Bronchial epithelial cell (primary cell): ENCODE results near the gene TENM4. TPM values are rescaled to one million over a fixed set of nuclear protein-coding genes. Genes with fewer than 3 reads are reported as not detected.

ENCODE experiments used
- DNase-seq: peaks from one replicate; pipeline ENCODE4 v3.0.0-alpha.2; 2010; ENCODE audit warnings: low read depth
- FAIRE-seq: peaks from 2 replicates; lab custom pipeline; 2011; peaks lifted over from hg19 to GRCh38; lab: Jason Lieb, UNC
- H3K27me3 ChIP-seq: 2 replicates; pipeline ENCODE4 v1.5.1; 2011; ENCODE audit warnings: low read length; ENCODE audit not compliant: control insufficient read depth, insufficient read depth
- H3K36me3 ChIP-seq: 2 replicates; pipeline ENCODE4 v1.5.1; 2011; ENCODE audit warnings: low read length; ENCODE audit not compliant: control insufficient read depth, insufficient read depth
- H3K4me3 ChIP-seq: 2 replicates; pipeline ENCODE4 v1.5.1; 2011; ENCODE audit warnings: mild to moderate bottlenecking, low read depth, low read length, control low read depth
- CTCF ChIP-seq: IDR thresholded peaks from 2 replicates; pipeline ENCODE4 v1.5.1; 2011; ENCODE audit warnings: mild to moderate bottlenecking, moderate library complexity, low read length, control low read depth, inconsistent platforms; ENCODE audit not compliant: insufficient read depth, severe bottlenecking
- total RNA-seq: library from RNA; depleted of rRNA; stranded (reverse); fragments of >200 nt; gene quantifications from 2 replicates; pipeline ENCODE4 v1.2.1, GENCODE V29; 2014

Gene TENM4
- total RNA-seq, 1 donor from 2014 or later, result 6.1 TPM

DNA sequence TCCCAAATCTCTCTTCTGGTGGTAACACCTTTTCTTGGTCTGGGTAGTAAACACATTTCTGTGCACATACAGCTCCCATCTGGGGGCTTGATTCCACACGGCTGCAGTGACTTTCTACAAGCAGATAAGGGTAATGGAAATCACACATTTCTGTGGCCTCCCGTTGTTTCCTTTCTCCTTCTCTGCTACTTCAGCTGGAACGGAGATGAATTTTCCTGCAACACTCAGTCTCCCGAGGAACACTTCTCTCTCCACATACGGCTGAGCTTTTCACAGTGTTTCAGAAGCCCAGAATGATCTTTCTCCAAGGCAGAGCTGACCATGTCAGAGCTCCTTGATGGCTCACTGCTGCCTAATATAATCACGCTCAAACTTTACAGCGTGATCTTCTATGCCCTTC is 501.9 kb downstream of the TENM4 start:
- Histone ChIP-seq H3K27me3 (no peaks in the 10 kb centered on the region), H3K4me3 (no peak overlapping the region), H3K36me3 (no peaks in the 10 kb centered on the region)
- FAIRE-seq (no peak), DNase-seq (no peak)
- no peak for TF ChIP-seq CTCF

- Histone ChIP-seq H3K4me3 (no peak overlapping the region), H3K27me3 (no peaks in the 10 kb centered on the region), H3K36me3 (no peaks in the 10 kb centered on the region)
- no peak for TF ChIP-seq CTCF
- DNase-seq (no peak), FAIRE-seq (no peak)
Measured at GRCh38 chr11:78938036-78938435, 502.8 kb downstream of the TENM4 start.

GRCh38 chr11:78935398-78936068 is 505.3 kb downstream of the TENM4 start:
- H3K36me3 ChIP-seq, result no peaks in the 10 kb centered on the region
- DNase-seq (no peak), FAIRE-seq (no peak)
- no peak overlapping the region for H3K4me3 ChIP-seq
- H3K27me3 ChIP-seq, result no peaks in the 10 kb centered on the region
- no peak for TF ChIP-seq CTCF

- TF ChIP-seq CTCF, result no peak
- Histone ChIP-seq H3K4me3 (no peak overlapping the region), H3K27me3 (no peaks in the 10 kb centered on the region), H3K36me3 (no peaks in the 10 kb centered on the region)
- FAIRE-seq, result no peak
- DNase-seq, result no peak
Measured at GRCh38 chr11:78933350-78933749, 507.5 kb downstream of the TENM4 start.

GRCh38 chr11:78932757-78933156 is 508.1 kb downstream of the TENM4 start:
- H3K27me3 ChIP-seq, result no peaks in the 10 kb centered on the region
- FAIRE-seq (no peak), DNase-seq (no peak)
- no peak for TF ChIP-seq CTCF
- H3K4me3 ChIP-seq, result no peak overlapping the region
- H3K36me3 ChIP-seq, result no peaks in the 10 kb centered on the region

- Histone ChIP-seq H3K27me3 (no peaks in the 10 kb centered on the region), H3K4me3 (no peak overlapping the region), H3K36me3 (no peaks in the 10 kb centered on the region)
- TF ChIP-seq CTCF, result no peak
- DNase-seq, result no peak
- no peak for FAIRE-seq
Measured at GRCh38 chr11:78931891-78932290, 508.9 kb downstream of the TENM4 start.
